CD4-positive, alpha-beta T cell (primary cell): ENCODE measurements around the gene CWH43. TPM values are rescaled to one million over a fixed set of nuclear protein-coding genes. Genes with fewer than 3 reads are reported as not detected.
A peak's percentile ranks its signal among the peaks of the same experiment; 100 is the strongest.
"Not testable (repeated sequence)": the region's sequence is repeated elsewhere in the genome, so short reads cannot be mapped to it uniquely, and the experiment has no call there.

ENCODE experiments used
- ATAC-seq: fragments of 200-7000 bp; cut with Tn5 transposase; one replicate; pipeline ENCODE4 v1.10.0; 2022; ENCODE audit warnings: mild to moderate bottlenecking; ENCODE audit not compliant: poor library complexity
- CTCF ChIA-PET: fragments of 350-600 bp; sonication (Branson Sonifier 250); formaldehyde crosslinking; loops from one replicate; lab custom pipeline; 2021; ENCODE audit warnings: antibody characterized with exemption, inconsistent platforms; lab: Charles Lee
- POLR2A ChIA-PET: fragments of 350-600 bp; sonication (Branson Sonifier 250); formaldehyde crosslinking; loops from one replicate; lab custom pipeline; 2021; ENCODE audit warnings: antibody characterized with exemption, inconsistent platforms; lab: Charles Lee
- DNase-seq, 14 experiments: peaks; one replicate each; pipeline ENCODE4 v3.0.0-alpha.2; 2013 to 2020; ENCODE audit warnings: mixed read lengths in 2 of 14
- H3K27ac ChIP-seq, 2 donors: one replicate each; pipeline versions ENCODE4 v1.5.1 to v1.7.0; 2013; ENCODE audit warnings: low read length in 2 of 2, low read depth in 1 of 2, mild to moderate bottlenecking in 1 of 2
- H3K27me3 ChIP-seq, 2 experiments: 1 replicate in 1 of 2; 2 replicates in 1 of 2; pipeline versions ENCODE4 v1.6.1 to v1.7.0; 2013; ENCODE audit warnings: low read length in 2 of 2, control low read depth in 1 of 2, mild to moderate bottlenecking in 1 of 2, moderate library complexity in 1 of 2; ENCODE audit not compliant: insufficient read depth in 2 of 2, control insufficient read depth in 1 of 2
- H3K36me3 ChIP-seq: one replicate; pipeline ENCODE4 v1.6.1; 2013; ENCODE audit warnings: low read length, control low read depth; ENCODE audit not compliant: insufficient read depth
- H3K4me1 ChIP-seq: one replicate; pipeline ENCODE4 v1.6.1; 2013; ENCODE audit warnings: low read length, control low read depth; ENCODE audit not compliant: insufficient read depth
- H3K4me3 ChIP-seq: one replicate; pipeline ENCODE4 v1.5.1; 2013; ENCODE audit warnings: mild to moderate bottlenecking, low read length, moderate library complexity
- H3K9me3 ChIP-seq, 2 experiments: 1 replicate in 1 of 2; 2 replicates in 1 of 2; pipeline versions ENCODE4 v1.6.1 to v1.7.0; 2013; ENCODE audit warnings: low read length in 2 of 2, mild to moderate bottlenecking in 2 of 2, control low read depth in 1 of 2, moderate library complexity in 1 of 2; ENCODE audit not compliant: control insufficient read depth in 1 of 2, insufficient read depth in 1 of 2
- H3K27ac Mint-ChIP-seq: one replicate; pipeline ENCODE4 v1.8.0; 2020; ENCODE audit warnings: mixed read lengths
- H3K27me3 Mint-ChIP-seq: one replicate; pipeline ENCODE4 v1.8.0; 2021; ENCODE audit warnings: mixed read lengths
- H3K36me3 Mint-ChIP-seq: one replicate; pipeline ENCODE4 v1.8.0; 2021; ENCODE audit warnings: low read depth, mixed read lengths
- H3K4me1 Mint-ChIP-seq: one replicate; pipeline ENCODE4 v1.8.0; 2021; ENCODE audit warnings: low read depth, mixed read lengths
- H3K4me3 Mint-ChIP-seq: one replicate; pipeline ENCODE4 v1.8.0; 2020; ENCODE audit warnings: mild to moderate bottlenecking, mixed read lengths
- H3K9me3 Mint-ChIP-seq: one replicate; pipeline ENCODE4 v1.8.0; 2020; ENCODE audit warnings: mixed read lengths
- intact Hi-C, 2 experiments: fragments of 100-400 bp; cut with DNase I in 1 of 2; cut with micrococcal nuclease in 1 of 2; formaldehyde crosslinking; loops; one replicate each; pipeline versions ENCODE4 v1.15.1 to v1.9.0; 2023 to 2025; cut with DNase I, micrococcal nuclease
- total RNA-seq, 174 experiments: library from RNA in 2 of 174; stranded (reverse) in 2 of 174; gene quantifications; one replicate each; pipeline ENCODE4 v1.2.3 and lab custom pipeline; 2021 to 2026
- TF ChIP-seq, protein P1 (sequence below): fragments of 200-600 bp; IDR thresholded peaks from one replicate; pipeline ENCODE4 v1.8.0; 2022; ENCODE audit warnings: antibody characterized with exemption, mild to moderate bottlenecking

The CWH43 gene
- total RNA-seq, 2 experiments from 2014 or later: not detected

DNA sequence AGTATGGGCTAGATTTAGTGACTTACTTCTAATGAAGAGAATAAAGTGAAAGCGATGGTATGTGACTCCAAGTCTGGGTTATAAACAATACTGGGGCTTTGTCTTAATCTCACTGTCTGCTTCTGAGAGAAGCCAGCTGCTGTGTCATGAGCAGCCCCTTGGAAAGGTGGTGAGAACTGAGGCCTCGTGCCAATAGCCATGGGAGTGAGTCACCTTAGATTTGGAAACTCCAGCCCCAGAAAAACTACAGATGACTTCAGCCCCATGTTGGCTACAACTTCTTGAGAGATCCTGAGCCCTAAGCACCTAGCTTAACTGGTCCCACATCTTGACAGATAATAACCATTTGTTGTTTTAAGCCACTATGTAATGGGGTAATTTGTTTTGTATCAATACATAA, 77.6 kb downstream of the CWH43 start:
- Histone ChIP-seq H3K36me3 (no peaks in the 10 kb centered on the region), H3K27ac (no peak overlapping the region), H3K27me3 (no peaks in the 10 kb centered on the region), H3K9me3 (peaks cover 6 to 11% of the 10 kb centered on the region in 2 experiments), H3K4me3 (no peak overlapping the region), H3K4me1 (no peaks in the 10 kb centered on the region)
- Mint-ChIP-seq H3K4me1 (no peaks in the 10 kb centered on the region), H3K27me3 (peaks cover 19% of the 10 kb centered on the region), H3K27ac (no peak overlapping the region), H3K4me3 (no peak overlapping the region), H3K36me3 (no peaks in the 10 kb centered on the region), H3K9me3 (peaks cover 17% of the 10 kb centered on the region)
- POLR2A ChIA-PET: no interaction called here
- intact Hi-C loops: no loop called here
- ATAC-seq: no peak
- no peak for DNase-seq
- CTCF ChIA-PET: no interaction called here
- TF ChIP-seq, protein P1, sequence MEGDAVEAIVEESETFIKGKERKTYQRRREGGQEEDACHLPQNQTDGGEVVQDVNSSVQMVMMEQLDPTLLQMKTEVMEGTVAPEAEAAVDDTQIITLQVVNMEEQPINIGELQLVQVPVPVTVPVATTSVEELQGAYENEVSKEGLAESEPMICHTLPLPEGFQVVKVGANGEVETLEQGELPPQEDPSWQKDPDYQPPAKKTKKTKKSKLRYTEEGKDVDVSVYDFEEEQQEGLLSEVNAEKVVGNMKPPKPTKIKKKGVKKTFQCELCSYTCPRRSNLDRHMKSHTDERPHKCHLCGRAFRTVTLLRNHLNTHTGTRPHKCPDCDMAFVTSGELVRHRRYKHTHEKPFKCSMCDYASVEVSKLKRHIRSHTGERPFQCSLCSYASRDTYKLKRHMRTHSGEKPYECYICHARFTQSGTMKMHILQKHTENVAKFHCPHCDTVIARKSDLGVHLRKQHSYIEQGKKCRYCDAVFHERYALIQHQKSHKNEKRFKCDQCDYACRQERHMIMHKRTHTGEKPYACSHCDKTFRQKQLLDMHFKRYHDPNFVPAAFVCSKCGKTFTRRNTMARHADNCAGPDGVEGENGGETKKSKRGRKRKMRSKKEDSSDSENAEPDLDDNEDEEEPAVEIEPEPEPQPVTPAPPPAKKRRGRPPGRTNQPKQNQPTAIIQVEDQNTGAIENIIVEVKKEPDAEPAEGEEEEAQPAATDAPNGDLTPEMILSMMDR: no peak

DNA sequence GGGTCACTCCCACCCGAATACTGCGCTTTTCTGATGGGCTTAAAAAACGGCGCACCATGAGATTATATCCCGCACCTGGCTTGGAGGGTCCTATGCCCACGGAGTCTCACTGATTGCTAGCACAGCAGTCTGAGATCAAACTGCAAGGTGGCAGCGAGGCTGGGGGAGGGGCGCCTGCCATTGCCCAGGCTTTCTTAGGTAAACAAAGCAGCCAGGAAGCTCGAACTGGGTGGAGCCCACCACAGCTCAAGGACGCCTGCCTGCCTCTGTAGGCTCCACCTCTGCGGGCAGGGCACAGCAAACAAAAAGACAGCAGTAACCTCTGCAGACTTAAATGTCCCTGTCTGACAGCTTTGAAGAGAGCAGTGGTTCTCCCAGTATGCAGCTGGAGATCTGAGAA, 86.1 kb downstream of the CWH43 start:
- H3K36me3 ChIP-seq, H3K36me3 Mint-ChIP-seq, H3K9me3 Mint-ChIP-seq, H3K4me1 ChIP-seq, H3K4me3 Mint-ChIP-seq, H3K9me3 ChIP-seq, H3K27ac Mint-ChIP-seq, H3K27ac ChIP-seq, DNase-seq, CTCF ChIA-PET, H3K4me1 Mint-ChIP-seq, POLR2A ChIA-PET, intact Hi-C loops, H3K4me3 ChIP-seq, H3K27me3 ChIP-seq, ATAC-seq: not testable (repeated sequence)
- peaks cover 14% of the 10 kb centered on the region for H3K27me3 Mint-ChIP-seq

DNA sequence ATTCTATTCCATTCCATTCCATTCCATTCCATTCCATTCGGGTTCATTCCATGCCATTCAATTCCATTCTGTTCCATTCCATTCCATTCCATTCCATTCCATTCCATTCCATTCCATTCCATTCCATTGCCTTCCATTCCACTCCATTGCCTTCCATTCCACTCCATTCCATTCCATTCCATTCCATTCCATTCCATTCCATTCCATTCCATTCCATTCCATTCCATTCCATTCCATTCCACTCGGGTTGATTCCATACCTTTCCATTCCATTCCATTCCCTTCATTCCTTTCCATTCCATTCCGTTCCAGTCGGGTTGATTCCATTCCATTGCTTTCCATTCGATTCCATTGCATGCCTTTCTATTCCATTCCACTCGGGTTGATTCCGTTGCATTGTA, 105.8 kb downstream of the CWH43 start:
- H3K27ac ChIP-seq, intact Hi-C loops, H3K27ac Mint-ChIP-seq, H3K36me3 ChIP-seq, H3K27me3 ChIP-seq, H3K4me1 ChIP-seq, ATAC-seq, CTCF ChIA-PET, H3K4me3 ChIP-seq, H3K4me1 Mint-ChIP-seq, POLR2A ChIA-PET, H3K4me3 Mint-ChIP-seq, DNase-seq, H3K27me3 Mint-ChIP-seq: not testable (repeated sequence)
- Mint-ChIP-seq H3K36me3 (peaks cover 32% of the 10 kb centered on the region), H3K9me3 (peaks cover 34% of the 10 kb centered on the region)
- peaks cover 30% of the 10 kb centered on the region in 2 experiments for H3K9me3 ChIP-seq

DNA sequence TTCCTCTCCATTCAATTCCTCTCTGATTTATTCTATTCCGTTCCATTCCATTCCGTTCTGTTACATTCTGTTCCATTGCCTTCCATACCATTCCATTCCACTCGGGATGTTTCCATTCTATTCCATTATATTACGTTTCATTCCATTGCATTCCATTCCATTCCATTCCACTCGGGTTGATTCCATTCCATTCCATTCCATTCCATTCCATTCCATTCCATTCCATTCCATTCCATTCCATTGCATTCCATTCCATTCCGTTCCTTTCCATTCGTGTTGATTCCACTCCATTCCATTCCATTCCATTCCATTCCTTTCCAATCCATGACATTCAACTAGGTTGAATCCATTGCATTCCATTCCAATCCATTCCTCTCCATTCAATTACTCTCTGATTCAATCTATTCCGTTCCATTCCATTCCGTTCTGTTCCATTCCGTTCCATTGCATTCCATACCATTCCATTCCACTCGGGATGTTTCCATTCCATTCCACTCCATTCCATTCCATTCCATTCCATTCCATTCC, 106.6 kb downstream of the CWH43 start:
- CTCF ChIA-PET, H3K4me1 Mint-ChIP-seq, POLR2A ChIA-PET, H3K4me1 ChIP-seq, DNase-seq, H3K36me3 ChIP-seq, H3K4me3 Mint-ChIP-seq, H3K27me3 Mint-ChIP-seq, H3K27me3 ChIP-seq, H3K27ac Mint-ChIP-seq, intact Hi-C loops, H3K27ac ChIP-seq, H3K4me3 ChIP-seq: not testable (repeated sequence)
- peaks cover 37% of the 10 kb centered on the region for H3K9me3 Mint-ChIP-seq
- H3K36me3 Mint-ChIP-seq: peaks cover 40% of the 10 kb centered on the region
- peaks cover 38% of the 10 kb centered on the region in 2 experiments for H3K9me3 ChIP-seq
- ATAC-seq: peak; percentile 59

DNA sequence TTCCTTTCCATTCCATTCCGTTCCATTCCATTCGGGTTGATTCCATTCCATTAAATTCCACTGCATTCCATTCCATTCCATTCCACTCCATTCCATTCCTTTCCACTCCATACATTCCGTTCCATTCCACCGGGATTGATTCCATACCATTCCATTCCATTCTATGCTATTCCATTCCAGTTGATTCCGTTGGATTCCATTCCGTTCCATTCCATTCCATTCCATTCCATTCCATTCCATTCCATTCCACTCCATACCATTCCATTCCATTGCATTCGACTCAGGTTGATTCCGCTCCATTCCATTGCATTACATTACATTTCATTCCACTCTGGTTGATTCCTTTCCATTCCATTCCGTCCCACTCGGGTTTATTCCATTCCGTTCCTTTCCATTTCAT, 110.1 kb downstream of the CWH43 start:
- H3K36me3 ChIP-seq, H3K4me1 ChIP-seq, H3K4me1 Mint-ChIP-seq, CTCF ChIA-PET, ATAC-seq, H3K27me3 Mint-ChIP-seq, H3K27ac ChIP-seq, H3K27me3 ChIP-seq, POLR2A ChIA-PET, intact Hi-C loops, H3K27ac Mint-ChIP-seq, H3K4me3 Mint-ChIP-seq, H3K4me3 ChIP-seq, DNase-seq: not testable (repeated sequence)
- H3K9me3 ChIP-seq: peaks cover 59 to 63% of the 10 kb centered on the region in 2 experiments
- Mint-ChIP-seq H3K9me3 (peaks cover 55% of the 10 kb centered on the region), H3K36me3 (peaks cover 63% of the 10 kb centered on the region)

DNA sequence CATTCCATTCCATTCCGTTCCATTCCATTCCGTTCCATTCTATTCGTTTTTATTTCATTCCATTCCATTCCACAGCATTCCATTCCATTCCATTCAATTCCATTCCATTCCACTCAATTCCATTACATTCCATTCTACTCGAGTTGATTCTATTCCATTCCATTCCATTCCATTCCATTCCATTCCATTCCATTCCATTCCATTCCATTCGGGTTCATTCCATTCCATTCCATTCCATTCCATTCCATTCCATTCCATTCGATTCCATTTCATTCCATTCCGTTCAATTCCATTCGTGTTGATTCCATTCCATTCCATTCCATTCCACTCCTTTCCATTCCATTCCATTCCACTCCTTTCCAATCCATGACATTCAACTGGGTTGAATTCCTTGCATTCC, 110.6 kb downstream of the CWH43 start:
- DNase-seq, H3K4me1 ChIP-seq, intact Hi-C loops, H3K27me3 Mint-ChIP-seq, H3K4me3 Mint-ChIP-seq, CTCF ChIA-PET, POLR2A ChIA-PET, H3K4me3 ChIP-seq, H3K27me3 ChIP-seq, H3K27ac Mint-ChIP-seq, H3K36me3 ChIP-seq, H3K27ac ChIP-seq, H3K4me1 Mint-ChIP-seq: not testable (repeated sequence)
- H3K9me3 ChIP-seq: peaks cover 55 to 58% of the 10 kb centered on the region in 2 experiments
- ATAC-seq: peak; percentile 32
- peaks cover 53% of the 10 kb centered on the region for H3K9me3 Mint-ChIP-seq
- peaks cover 59% of the 10 kb centered on the region for H3K36me3 Mint-ChIP-seq
